Body of pancreas (tissue), 4 donors: ENCODE results near the gene DACH1. TPM values are rescaled to one million over a fixed set of nuclear protein-coding genes. Genes with fewer than 3 reads are reported as not detected.

Source experiments
- ATAC-seq: fragments of 150-250 bp; one replicate; pipeline ENCODE4 v1.9.1; 2016
- DNase-seq, 4 donors: peaks; one replicate each; pipeline ENCODE4 v3.0.0-alpha.2; 2019
- H3K27ac ChIP-seq, 4 donors: fragments of 200-600 bp; sonication (generic); 1 replicate in 3 of 4; 2 replicates in 1 of 4; pipeline versions ENCODE4 v1.5.1 to v1.6.1; 2016 to 2019; ENCODE audit warnings: mild to moderate bottlenecking in 1 of 4, mixed read lengths in 1 of 4, moderate library complexity in 1 of 4
- H3K27me3 ChIP-seq, 2 donors: fragments of 200-600 bp; sonication (generic); one replicate each; pipeline ENCODE4 v1.6.0; 2016; ENCODE audit warnings: mild to moderate bottlenecking in 1 of 2
- H3K36me3 ChIP-seq, 2 donors: fragments of 200-600 bp; sonication (generic); replicated peaks in 1 of 2; 2 replicates each; pipeline ENCODE4 v1.5.1; 2016; ENCODE audit warnings: low read depth in 2 of 2; ENCODE audit not compliant: insufficient read depth in 1 of 2
- H3K4me1 ChIP-seq: fragments of 200-600 bp; sonication (generic); one replicate; pipeline ENCODE4 v1.6.0; 2016
- H3K4me3 ChIP-seq, 2 donors: fragments of 200-600 bp; sonication (generic); 1 replicate in 1 of 2; 2 replicates in 1 of 2; pipeline ENCODE4 v1.5.1; 2016 to 2019
- H3K9me3 ChIP-seq, 3 donors: fragments of 200-600 bp; sonication (generic); 1 replicate in 2 of 3; 2 replicates in 1 of 3; pipeline ENCODE4 v1.5.1; 2016
- CTCF ChIP-seq, 7 experiments: fragments of 450-650 bp in 4 of 7; fragments of 200-600 bp in 3 of 7; sonication (generic) in 3 of 7; IDR thresholded peaks; one replicate each; pipeline ENCODE4 v1.5.1; 2016 to 2019; ENCODE audit warnings: antibody characterized with exemption in 7 of 7
- POLR2A ChIP-seq, 3 donors: fragments of 450-650 bp; IDR thresholded peaks; one replicate each; pipeline ENCODE4 v1.6.1; 2016; ENCODE audit warnings: antibody characterized with exemption in 3 of 3, mild to moderate bottlenecking in 2 of 3
- whole genome bisulfite sequencing, 2 donors: methylation state at CpG; one replicate each; pipeline ENCODE4 v1.1.5; 2017; 5-methylcytosine and 5-hydroxymethylcytosine counted together
- intact Hi-C: fragments of 100-400 bp; cut with DNase I; formaldehyde crosslinking; loops from one replicate; pipeline ENCODE4 v1.15.1; 2023
- total RNA-seq, 2 donors: library from RNA; depleted of rRNA; stranded (reverse); fragments of >200 nt; gene quantifications; one replicate each; pipeline ENCODE4 v1.1.0, GENCODE V29; 2016

Gene DACH1
- total RNA-seq, 2 donors from 2014 or later, result 2.9 to 3.3 TPM

GRCh38 chr13:71801165-71801760 lies 65.7 kb downstream of the DACH1 start:
- H3K9me3 ChIP-seq, result no peaks in the 10 kb centered on the region
- intact Hi-C loops, result no loop called here
- TF ChIP-seq CTCF (IDR thresholded peaks at IDR 0.05) (no peak), POLR2A (IDR thresholded peaks at IDR 0.05) (no peak)
- ATAC-seq, result no peak
- no peaks in the 10 kb centered on the region for H3K4me1 ChIP-seq
- H3K27me3 ChIP-seq, result no peaks in the 10 kb centered on the region
- WGBS, 2 donors, result 85 to 91% methylated on average over 3 of the region's 3 CpGs
- H3K27ac ChIP-seq, result no peak overlapping the region
- no peak for DNase-seq
- H3K4me3 ChIP-seq, result no peak overlapping the region
- no peaks in the 10 kb centered on the region for H3K36me3 ChIP-seq

GRCh38 chr13:71799324-71799723 lies 67.7 kb downstream of the DACH1 start:
- H3K4me3 ChIP-seq, result no peak overlapping the region
- no peak for TF ChIP-seq POLR2A (IDR thresholded peaks at IDR 0.05)
- TF ChIP-seq CTCF (IDR thresholded peaks at IDR 0.05), result no peak
- intact Hi-C loops, result no loop called here
- H3K36me3 ChIP-seq, result no peaks in the 10 kb centered on the region
- H3K27me3 ChIP-seq, result no peaks in the 10 kb centered on the region
- no peaks in the 10 kb centered on the region for H3K9me3 ChIP-seq
- H3K27ac ChIP-seq, result no peak overlapping the region
- DNase-seq (no peak), ATAC-seq (no peak)
- H3K4me1 ChIP-seq, result no peaks in the 10 kb centered on the region
- WGBS, 2 donors, result 86 to 90% methylated on average over 4 of the region's 4 CpGs

GRCh38 chr13:71798707-71799106 lies 68.3 kb downstream of the DACH1 start:
- ATAC-seq, result no peak
- Histone ChIP-seq H3K36me3 (no peaks in the 10 kb centered on the region), H3K27ac (no peak overlapping the region), H3K4me3 (no peak overlapping the region), H3K4me1 (no peaks in the 10 kb centered on the region), H3K9me3 (no peaks in the 10 kb centered on the region), H3K27me3 (no peaks in the 10 kb centered on the region)
- DNase-seq, result no peak
- TF ChIP-seq POLR2A (IDR thresholded peaks at IDR 0.05) (no peak), CTCF (IDR thresholded peaks at IDR 0.05) (no peak)
- whole genome bisulfite sequencing, 2 donors, result 93 to 100% methylated on average over 1 of the region's 1 CpG
- intact Hi-C loops, result no loop called here

GRCh38 chr13:71797517-71797916 lies 69.5 kb downstream of the DACH1 start:
- H3K36me3 ChIP-seq, result no peaks in the 10 kb centered on the region
- DNase-seq, result no peak
- H3K9me3 ChIP-seq, result no peaks in the 10 kb centered on the region
- intact Hi-C loops, result no loop called here
- H3K27ac ChIP-seq, result no peak overlapping the region
- TF ChIP-seq POLR2A (IDR thresholded peaks at IDR 0.05) (no peak), CTCF (IDR thresholded peaks at IDR 0.05) (no peak)
- ATAC-seq, result peak; percentile 33
- no peak overlapping the region for H3K4me3 ChIP-seq
- H3K4me1 ChIP-seq, result no peaks in the 10 kb centered on the region
- WGBS, 2 donors, result 54 to 68% methylated on average over 5 of the region's 5 CpGs
- no peaks in the 10 kb centered on the region for H3K27me3 ChIP-seq

GRCh38 chr13:71789693-71790329 lies 77.2 kb downstream of the DACH1 start:
- 26 to 41% methylated on average over 5 of the region's 5 CpGs for WGBS, 2 donors
- TF ChIP-seq CTCF (IDR thresholded peaks at IDR 0.05) (no peak), POLR2A (IDR thresholded peaks at IDR 0.05) (no peak)
- intact Hi-C loops, result no loop called here
- Histone ChIP-seq H3K4me3 (no peak overlapping the region), H3K27ac (no peak overlapping the region), H3K36me3 (no peaks in the 10 kb centered on the region), H3K9me3 (no peaks in the 10 kb centered on the region), H3K27me3 (no peaks in the 10 kb centered on the region), H3K4me1 (no peaks in the 10 kb centered on the region)
- DNase-seq, result no peak
- ATAC-seq, result no peak
